Measurements from ENCODE around the gene CIAPIN1.
"Not testable (repeated sequence)": the region's sequence is repeated elsewhere in the genome, so short reads cannot be mapped to it uniquely, and the experiment has no call there.

The CIAPIN1 gene

DNA sequence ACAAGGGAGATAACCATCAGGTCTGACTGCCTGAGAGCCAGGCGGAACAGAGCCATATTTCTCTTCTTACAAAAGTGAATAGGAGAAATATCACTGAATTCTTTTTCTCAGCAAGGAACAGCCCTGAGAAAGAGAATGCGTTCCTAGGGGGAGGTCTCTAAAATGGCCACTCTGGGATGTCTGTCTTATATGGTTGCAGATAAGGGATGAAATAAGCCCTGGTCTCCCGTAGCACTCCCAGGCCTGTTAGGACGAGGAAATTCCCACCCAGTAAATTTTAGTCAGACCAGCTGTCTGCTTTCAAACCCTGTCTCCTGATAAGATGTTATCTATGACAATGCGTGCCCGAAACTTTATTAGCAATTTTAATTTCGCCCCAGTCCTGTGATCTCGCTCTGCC, 7.2 kb downstream of the CIAPIN1 start:
- not testable (repeated sequence) for DNase-seq

DNA sequence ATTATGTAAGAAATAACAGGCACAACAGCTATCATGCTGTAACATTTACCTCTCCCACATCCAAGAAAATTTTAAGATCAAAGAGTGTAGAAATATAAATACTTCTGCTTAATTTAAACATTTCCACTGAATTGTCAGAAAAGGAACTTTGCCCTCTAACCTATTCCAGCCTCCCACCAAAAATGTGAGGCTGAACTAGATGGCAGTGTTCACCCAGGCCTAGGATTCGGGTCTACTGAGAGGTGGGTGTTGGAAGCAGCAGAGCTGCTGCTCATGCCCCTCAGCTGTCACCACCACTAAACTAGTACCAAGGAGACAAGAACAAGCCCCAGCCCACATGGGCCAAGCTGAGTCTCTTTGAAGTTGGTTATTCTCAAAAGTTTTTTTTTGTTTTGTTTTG, 11.3 kb downstream of the CIAPIN1 start:
- no peak for DNase-seq

DNA sequence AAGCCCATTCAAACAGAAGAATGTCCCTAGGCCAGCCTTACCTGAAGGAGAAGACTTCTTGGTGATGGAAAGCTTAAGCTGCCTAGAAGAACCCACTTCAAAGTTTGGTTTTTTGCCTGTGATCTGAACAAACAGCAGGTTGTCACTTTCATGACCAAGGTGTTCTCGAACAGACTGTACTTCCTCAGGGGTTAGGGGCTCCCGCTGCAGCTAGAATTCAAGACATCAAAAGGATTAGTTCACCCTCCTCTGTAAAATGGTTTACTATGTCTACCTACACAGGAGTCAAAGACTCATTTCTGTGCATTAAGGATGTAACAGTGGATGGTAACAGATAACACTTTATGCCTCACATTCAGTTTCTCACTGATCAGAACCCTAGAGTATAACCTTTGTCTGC, 13.2 kb downstream of the CIAPIN1 start:
- DNase-seq = no peak

DNA sequence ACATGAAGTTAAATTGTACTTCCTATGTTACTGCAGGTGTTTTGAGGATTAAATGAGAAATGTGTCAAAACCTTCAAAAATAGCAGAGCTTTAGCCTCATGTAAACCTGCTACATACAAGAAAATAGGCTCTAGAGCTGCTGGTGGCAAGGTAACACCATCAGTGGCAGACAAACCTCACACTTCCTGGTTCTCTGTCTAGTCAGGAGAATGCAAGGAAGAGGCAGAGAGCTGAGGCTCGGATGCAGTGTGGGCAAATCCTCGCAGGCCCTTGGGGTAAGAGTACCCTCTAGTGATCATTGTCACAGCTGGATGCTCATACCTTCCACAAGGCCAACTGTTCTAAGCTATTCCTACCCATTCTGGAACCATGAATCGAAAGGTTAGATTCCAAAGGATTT, 14.2 kb downstream of the CIAPIN1 start:
- no peak for DNase-seq

DNA sequence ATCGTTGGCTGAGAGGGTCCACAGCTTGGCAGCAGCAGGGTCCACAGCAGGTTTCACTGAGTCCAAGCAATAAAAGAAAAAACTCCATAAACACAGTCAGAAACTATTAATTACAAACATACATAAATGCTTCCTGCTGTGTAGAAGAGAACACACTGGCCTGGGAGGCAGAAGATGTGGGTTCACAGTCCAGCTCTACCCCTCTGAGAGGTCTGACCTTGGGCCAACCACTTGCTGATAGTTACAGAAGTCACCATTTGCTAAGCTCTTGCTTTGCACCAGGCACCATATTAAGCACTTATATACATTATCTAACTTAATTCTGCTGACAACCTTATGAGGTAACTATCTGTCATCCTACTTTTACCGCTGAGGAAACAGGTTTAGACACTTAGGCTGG, 14.7 kb downstream of the CIAPIN1 start:
- no peak for DNase-seq

DNA sequence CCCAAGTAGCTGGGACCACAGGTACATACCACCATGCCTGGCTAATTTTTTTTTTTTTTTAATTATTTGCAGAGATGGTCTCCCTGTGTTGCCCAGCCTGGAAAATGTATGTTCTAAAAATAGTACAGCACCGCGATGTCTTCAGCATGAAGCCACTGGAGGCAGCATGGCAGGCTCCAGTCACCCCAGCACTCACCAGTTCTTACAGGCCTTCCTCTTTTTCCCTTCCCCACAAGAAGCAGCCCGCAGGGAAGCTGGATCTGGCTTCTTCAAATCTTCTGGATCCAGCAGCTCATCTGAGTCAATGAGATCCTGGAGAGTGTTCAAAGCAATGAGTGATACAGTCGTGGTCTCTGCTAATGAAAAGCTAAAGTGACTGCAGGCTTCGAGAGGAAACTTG, 16.2 kb downstream of the CIAPIN1 start:
- no peak for DNase-seq

DNA sequence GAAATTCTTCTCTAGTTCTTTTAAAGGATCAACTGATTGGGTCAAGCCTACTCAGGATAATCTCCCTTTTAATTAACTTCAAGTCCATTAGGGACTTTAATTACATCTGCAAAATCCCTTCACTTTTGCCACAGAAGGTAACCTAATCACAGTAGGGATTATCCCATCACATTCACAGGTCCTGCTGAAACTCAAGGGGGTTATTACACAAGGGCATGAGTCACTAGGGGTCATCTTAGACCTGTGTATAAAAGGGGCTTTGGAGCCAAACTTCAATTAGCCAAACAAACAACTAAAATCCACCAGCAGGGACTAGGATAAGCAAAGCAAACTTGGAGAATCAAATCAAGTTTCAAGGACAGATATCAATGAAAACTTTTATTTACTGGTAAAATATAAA, 19.4 kb downstream of the CIAPIN1 start:
- DNase-seq = no peak

DNA sequence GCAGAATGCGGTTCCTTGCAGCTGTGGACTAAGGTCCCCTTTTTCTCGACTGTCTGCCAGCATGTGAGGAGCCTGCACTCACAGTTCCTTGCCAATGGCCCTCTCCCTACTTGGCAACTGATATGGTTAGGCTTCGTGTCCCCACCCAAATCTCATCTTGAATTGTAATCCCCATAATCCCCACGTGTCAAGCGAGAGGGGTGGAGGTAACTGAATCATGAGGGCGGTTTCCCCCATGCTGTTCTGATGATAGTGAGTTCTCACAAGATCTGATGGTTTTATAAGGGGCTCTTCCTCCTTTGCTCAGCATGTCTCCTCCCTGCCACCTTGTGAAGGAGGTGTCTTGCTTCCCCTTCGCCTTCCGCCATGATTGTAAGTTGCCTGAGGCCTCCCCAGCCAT, 19.9 kb downstream of the CIAPIN1 start:
- DNase-seq = no peak

DNA sequence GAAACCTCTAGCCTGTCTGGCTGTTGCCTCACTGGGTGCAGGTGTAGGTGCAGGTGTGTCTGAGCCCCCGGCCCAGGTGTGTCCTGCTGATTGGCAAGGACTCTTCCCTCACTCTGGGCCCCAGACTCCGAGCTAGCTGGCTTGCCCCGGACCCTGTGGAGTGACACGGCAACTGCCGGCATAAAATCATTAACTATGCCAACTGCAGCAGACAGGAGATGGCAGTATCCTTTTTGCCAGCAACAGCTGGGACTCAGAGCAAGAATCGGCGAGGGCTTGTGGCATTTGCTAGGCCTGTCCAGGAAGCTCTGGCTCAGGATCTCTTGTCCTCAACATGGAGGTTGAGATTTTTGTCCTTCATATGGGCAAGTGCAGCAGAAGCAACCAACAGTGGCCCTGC, 20.8 kb downstream of the CIAPIN1 start:
- DNase-seq = no peak

DNA sequence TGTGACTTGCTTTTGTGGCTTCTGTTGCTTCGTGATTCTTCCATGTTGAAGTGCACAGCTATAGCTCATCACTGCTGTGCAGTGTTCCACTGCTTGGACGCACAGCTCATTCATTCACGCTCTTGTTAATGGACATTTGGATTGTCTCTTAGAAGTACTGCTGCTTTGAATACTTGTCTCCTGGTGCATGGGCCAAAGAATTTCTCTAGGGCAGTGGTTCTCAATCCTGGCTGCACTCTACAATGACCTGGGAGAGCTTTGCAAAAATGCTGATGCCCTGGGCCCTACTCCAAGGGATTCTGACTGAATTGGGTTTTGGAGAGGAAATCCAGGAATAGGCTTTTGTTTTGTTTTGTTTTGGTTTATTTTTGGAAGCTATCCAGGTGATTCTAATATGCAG, 22.6 kb downstream of the CIAPIN1 start:
- DNase-seq = no peak

DNA sequence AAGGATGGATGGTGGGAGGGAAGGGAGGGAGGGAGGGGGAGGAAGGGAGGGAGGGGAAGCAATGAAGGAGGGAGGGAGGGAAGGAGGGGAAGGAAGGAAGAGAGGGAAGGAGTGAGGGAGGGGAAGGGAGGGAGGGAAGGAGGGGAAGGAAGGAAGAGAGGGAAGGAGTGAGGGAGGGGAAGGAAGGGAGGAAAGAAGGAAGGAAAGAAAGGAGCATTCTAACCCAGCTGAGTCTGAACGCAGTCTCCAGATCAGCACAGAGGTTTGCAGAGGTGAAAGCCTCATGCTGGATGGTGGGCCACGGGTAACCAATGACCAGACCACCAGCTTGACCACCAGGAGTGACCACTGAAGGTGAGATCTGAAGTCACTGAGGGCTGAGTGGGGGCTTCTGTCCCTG, 24.0 kb downstream of the CIAPIN1 start:
- DNase-seq = no peak

DNA sequence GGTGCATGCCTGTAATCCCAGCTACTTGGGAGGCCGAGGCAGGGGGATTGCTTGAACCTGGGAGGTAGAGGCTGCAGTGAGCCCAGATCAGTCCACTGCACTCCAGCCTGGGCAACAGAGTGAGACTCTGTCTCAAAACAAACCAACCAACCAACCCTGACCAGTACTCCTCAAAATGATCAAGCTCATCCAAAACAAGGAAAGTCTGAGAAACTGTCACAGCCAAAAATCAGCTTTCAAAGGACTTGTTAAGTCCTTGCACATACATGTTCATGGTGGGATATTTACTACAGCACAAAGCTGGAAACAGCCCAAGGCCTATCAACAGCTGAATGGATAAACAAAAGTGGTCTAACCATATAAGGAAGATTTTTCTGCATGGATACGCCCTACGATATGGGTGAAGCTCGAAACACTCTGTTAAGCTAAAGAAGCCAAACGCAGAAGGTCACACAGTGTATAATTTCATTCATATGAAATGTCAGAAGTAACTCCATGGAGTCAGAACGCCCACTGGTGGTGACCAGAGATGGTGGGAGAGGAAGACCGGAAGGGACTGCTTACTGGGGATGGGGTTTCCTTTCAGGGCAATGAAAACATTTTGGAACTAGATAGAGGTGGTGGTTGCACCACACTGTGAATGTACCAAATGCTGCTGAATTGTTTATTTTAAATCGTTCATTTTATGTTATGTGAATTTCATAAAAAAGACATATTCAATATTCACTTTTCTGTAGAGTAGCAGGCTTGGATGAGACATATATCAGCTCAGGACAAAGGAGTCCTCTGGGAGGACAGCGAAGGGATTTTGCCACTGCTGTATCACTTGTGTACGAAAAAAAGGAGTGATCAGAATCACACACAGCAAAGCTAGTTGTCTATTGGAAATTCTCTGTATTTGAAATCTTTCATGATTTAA, 24.9 kb downstream of the CIAPIN1 start:
- DNase-seq = no peak

DNA sequence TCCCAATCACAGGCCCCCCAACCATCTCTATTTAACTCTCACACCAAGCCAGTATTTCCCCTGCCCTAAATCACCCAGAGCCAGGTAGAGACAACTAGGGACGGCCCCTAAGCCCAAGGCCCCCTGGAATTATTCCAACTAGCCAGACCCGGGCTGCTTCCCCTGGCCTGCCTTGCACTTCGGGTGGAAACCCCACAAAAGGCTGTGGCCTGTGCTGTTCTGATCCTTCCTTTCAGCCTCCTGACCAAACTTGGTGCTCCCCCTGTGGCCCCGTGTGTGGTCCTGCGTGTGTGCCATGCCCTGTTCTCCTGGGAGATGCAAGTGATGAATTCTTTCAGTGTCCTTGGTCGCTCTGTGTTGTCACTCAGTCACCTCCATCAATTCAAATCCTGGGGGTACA, 27.7 kb downstream of the CIAPIN1 start:
- DNase-seq = no peak

DNA sequence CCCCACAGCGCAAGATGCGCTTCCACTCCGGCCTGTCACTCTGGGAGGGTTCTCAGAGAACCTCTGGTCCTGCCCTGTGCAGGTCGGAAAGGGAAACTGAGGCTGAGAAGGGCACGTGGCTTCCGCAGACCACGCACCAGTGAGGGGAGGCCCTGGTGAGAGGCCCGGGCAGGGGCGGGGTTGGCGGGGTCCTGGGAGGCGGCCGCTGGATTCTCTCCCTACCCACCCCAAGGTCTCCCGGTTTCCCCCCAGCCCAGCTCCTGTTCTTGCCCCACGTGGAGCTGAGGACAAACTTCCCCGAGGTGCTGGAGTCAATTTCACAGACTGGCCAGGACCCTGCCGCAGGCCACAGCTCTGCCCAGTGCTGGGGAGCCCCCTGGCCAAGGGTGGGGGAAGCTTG, 31.1 kb downstream of the CIAPIN1 start:
- no peak for DNase-seq

DNA sequence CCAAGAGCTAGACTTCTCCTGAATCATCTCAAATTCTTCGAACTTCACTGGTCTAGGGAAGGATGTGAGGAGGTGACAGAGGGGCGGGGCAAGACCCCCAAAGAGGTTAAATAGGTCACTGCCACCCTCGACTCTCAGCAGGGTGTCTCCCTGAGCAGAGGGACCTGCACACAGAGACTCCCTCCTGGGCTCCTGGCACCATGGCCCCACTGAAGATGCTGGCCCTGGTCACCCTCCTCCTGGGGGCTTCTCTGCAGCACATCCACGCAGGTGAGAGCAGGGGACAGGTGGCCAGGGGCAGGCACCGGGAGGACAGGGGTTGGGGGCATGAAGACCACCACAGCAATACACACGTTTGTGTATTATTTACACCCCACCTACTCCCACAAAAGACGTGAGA, 33.5 kb downstream of the CIAPIN1 start:
- DNase-seq = no peak

DNA sequence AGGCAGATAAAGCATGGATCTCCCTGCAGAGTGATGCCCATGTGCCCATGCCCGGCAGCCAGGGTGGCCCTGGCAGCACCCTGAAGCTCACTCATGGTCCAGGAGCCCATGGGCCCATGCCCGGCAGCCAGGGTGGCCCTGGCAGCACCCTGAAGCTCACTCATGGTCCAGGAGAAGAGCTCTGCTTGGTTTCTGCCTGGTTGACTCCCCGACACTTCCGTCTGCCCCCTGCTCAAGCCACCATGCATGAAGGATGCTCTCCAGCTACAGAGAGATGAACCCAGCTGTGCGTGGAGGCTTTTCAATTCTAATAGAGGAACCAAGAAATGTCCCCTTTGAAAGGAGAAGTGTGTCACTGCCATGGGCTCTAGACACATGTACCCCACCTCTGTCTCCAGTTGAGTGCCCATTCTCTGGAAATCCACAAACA, 33.9 kb downstream of the CIAPIN1 start:
- DNase-seq = no peak

DNA sequence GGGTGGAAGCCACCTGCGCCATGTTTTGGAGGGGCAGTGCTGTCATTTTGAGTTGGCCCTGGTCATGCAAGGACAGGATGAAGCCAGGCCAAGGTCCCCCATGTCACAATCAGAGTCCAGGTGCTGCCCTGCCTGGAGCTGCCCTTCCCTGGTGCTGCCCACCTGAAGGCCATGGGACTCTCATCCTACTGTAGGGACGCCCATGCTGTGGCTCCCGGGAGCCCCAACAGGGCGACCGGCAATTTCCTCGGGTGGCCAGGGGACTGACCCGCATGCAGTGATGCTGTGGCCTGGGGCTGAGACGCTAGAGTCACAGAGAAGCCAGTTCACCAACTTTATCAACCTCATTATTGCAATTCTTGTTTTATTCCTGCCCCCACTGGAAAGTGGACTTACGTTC, 34.6 kb downstream of the CIAPIN1 start:
- no peak for DNase-seq

DNA sequence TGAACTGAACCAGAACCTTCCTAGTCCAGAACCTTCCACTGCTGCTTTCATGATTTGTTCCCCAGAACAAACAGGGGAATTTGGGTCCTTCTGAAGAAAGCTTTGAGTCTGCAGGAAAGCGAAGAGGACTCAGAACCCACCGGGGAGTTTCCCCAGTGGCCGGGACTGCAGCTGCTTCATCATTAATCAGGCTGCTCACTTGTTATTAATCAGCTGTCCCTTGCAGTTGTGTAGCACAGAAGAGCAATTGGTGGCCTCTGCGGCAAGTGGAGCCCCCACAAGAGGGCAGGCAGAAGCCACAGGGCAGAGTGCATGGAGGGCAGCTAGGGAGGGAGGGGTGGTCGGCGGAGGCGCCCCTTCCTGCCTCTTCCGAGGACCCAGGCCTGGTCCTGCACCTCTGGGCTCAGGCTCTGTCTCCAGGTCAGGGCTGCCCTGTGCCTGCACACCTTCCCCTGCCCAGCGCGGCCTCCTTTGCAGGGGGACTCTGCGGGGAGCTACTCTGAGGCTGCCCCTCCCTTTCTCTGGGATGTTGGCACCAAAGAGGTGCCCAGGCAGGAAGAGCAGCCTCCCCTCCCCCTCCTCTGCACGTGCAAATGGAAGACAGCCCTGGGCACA, 35.7 kb downstream of the CIAPIN1 start:
- DNase-seq = no peak

DNA sequence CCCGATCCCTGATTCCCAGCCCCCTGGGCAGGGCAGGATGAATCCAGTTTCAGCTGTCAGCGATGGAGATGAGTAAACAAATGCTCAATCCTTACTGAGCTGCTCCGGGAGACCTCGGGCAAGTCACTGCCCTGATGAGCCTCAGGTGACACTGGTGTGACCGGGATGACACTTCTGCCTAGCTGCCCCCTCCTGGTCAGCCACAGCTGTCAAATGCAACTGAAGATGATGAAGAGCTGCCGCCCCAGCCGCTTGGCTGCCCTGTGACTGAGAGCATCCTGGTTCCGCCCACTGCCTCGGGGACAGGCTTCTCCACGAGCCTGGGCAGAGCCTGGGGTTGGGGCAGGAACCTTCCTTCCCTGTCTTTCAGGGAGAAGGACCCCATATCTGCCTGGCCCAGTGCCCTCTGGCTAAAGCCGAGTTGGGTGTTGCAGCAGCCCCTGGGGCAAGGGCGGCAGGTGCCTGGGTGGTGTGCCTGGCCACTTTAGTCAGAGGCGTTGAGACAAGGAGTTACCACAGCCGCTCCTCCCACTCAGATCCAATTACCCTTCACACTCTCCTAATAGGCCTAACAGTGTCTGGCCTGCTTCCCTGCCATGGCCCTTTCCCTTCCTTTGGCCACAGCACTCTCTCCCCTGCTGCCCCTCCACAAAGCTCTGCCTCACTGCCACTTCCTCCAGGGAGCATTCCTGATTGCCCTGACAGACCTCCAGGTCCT, 37.2 kb downstream of the CIAPIN1 start:
- DNase-seq = no peak

DNA sequence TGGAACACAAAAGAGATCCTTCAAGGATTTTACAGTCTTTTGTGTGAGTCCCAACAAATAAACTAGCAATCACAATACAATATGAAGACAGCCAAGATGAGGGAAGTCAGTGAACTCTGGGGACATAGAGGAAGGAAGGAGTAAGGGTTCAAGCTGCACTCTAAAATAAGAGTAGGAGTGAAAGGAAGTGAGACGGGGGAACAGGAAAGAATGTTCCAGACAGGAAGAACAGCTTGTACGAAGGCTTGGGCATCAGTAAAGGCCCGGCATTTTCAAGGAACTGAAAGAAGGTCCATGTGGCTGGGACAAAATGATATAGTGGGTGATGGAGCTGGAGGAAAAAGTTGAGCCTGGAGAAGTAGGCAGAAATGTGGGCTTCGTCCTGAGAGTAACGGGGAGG, 38.1 kb downstream of the CIAPIN1 start:
- DNase-seq = no peak

DNA sequence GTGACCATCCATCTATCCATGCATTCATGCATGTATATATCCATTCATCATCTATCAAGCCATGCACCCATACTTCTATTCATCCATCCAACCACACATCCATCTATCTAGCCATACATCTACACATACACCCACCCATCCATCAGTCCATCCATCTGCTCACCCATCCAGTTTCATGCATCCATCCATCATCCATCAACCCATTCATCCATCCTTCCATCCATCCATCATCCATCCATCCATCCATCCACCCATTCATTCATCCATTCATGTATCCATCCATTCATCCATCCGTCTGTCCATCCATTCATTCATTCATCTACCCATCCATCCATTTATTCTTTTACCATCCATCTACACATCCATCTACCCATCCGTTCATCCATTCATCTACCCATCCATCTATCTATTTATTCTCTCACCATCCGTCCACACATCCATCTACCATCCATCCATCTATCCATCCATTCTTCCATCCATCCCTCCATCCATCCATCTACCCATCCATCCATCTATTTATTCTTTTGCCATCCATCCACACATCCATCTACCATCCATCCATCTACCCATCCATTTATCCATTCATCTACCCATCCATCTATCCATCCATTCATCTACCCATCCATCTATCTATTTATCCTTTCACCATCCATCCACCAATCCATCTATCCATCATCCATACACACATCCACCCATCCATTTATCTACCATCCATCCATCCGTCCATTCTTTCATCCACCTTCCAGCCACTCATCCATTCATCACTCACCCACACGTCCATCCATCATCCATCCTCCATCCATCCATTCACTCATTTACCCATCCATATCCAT, 39.4 kb downstream of the CIAPIN1 start:
- DNase-seq = no peak

DNA sequence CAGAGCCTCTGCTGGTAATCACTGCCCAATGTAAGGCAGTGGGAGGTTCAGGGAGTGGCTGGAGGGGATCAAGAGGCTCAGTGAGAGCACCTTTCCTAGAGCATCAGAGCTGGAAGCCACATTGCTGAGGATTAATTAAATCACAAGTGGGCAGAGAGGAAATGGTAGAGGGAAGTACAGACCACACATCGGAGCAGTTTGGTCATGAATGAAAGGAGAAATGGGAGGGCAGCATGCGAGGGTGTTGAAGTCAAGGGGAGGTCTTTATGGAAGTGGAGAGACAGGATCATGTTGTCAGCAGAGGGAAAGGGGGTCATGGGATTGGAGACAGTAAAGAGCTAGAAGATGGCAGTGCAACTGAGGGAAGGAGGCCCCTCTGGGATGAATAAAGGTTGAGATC, 40.3 kb downstream of the CIAPIN1 start:
- no peak for DNase-seq

DNA sequence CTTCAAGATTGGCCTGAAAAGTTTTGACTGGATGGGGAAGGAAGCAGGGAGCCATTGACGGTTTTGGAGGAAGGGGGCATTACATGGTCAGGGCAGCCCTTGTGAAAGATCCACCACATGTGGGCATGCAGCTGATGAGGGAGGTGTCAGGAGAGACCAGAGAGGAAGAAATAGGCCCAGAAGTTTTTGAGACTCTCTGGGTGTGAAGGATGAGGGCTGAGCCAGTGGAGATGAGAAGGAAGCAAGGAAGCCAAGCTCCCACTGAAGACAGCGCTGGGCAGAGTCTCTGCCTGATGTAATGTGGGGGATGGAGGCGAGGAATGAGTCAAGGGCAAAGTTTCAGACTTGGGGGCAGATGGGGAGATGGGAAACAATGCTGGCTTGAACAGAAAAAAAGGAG, 42.1 kb downstream of the CIAPIN1 start:
- no peak for DNase-seq

Measured in GOT3 (cell line).